ENCODE data around the gene TIMM50. TPM values are rescaled to one million over a fixed set of nuclear protein-coding genes. Genes with fewer than 3 reads are reported as not detected.
"Not testable (repeated sequence)": the region's sequence is repeated elsewhere in the genome, so short reads cannot be mapped to it uniquely, and the experiment has no call there.

TIMM50 gene
- total RNA-seq, 6 experiments from 2014 or later = 28.1 to 48.1 (median 31.3) TPM

DNA sequence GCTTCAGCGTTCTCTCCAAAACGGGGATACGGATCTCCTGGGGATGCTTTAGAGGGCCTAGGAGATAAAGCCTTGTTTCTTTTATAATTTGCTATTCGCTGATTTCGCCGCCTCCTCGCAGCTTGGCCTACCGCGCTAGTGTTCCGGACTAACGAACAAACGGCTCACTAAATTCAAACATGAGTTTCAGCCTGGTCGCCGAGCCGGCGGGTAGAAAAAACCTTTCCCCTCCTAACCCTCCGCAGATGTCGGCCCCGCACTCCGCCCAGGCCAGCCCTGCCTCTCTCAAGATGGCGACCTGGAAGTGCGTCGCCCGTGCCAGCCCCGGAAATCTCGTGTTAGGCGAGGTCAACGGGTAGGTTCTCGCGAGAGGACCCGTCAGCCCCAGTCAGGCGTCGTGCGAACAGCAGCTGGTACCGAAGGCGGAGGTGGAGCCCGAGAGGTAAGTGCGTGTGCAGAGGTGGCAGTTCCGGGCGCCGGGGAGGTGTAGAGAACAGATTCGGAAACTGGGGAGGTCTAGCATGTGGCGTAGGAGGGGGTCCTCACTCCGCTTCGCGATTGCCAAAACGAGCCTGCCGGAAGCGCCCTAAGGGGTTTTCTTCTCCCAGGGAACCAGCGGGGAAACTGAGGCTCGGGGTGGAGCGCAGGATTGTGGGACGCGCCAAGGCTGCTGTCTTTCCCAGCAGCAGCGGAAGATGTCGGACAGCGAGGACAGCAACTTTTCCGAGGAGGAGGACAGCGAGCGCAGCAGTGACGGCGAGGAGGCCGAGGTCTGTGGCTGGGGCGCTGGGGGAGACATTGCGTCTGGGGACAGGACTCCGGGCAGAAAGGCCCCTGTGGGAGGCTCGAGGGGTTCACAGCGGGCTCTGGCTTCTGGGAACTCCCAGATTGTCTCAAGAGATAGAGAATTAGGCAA, 35.2 kb upstream of the TIMM50 start, which contains the start of gene SUPT5H:
Gene SUPT5H, plus strand, starts transcription at position 387 of the 916 bp plus-strand sequence. Its CDS starts 309 bp downstream, at position 696.
- Histone ChIP-seq H3K4me3 (peak within 1 kb of the TSS; percentile 76 to 98 (median 82)), H3K27ac (peak within 1 kb of the TSS; percentile 72 to 86 (median 84)), H3K36me3 (no peaks in the 10 kb centered on the region), H3K27me3 (no peaks in the 10 kb centered on the region), H3K9me3 (no peaks in the 10 kb centered on the region), H3K4me1 (peaks cover 0 to 33% (median 14%) of the 10 kb centered on the region in 4 donors)
- intact Hi-C loops (cut with DNase I) = no loop called here
- TF ChIP-seq, protein P1, sequence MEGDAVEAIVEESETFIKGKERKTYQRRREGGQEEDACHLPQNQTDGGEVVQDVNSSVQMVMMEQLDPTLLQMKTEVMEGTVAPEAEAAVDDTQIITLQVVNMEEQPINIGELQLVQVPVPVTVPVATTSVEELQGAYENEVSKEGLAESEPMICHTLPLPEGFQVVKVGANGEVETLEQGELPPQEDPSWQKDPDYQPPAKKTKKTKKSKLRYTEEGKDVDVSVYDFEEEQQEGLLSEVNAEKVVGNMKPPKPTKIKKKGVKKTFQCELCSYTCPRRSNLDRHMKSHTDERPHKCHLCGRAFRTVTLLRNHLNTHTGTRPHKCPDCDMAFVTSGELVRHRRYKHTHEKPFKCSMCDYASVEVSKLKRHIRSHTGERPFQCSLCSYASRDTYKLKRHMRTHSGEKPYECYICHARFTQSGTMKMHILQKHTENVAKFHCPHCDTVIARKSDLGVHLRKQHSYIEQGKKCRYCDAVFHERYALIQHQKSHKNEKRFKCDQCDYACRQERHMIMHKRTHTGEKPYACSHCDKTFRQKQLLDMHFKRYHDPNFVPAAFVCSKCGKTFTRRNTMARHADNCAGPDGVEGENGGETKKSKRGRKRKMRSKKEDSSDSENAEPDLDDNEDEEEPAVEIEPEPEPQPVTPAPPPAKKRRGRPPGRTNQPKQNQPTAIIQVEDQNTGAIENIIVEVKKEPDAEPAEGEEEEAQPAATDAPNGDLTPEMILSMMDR (IDR thresholded peaks at IDR 0.05) = no peak
- TF ChIP-seq POLR2A (IDR thresholded peaks at IDR 0.05) = peak; percentile 92
- peak; percentile 98 to 99 (median 99) for DNase-seq
- ATAC-seq = peak; percentile 97 to 100 (median 98)
- under 1% methylated on average over 38 of the region's 68 CpGs for WGBS (ENCODE audit: insufficient coverage, low coverage, low lambda C conversion rate, missing lambda C conversion rate)

DNA sequence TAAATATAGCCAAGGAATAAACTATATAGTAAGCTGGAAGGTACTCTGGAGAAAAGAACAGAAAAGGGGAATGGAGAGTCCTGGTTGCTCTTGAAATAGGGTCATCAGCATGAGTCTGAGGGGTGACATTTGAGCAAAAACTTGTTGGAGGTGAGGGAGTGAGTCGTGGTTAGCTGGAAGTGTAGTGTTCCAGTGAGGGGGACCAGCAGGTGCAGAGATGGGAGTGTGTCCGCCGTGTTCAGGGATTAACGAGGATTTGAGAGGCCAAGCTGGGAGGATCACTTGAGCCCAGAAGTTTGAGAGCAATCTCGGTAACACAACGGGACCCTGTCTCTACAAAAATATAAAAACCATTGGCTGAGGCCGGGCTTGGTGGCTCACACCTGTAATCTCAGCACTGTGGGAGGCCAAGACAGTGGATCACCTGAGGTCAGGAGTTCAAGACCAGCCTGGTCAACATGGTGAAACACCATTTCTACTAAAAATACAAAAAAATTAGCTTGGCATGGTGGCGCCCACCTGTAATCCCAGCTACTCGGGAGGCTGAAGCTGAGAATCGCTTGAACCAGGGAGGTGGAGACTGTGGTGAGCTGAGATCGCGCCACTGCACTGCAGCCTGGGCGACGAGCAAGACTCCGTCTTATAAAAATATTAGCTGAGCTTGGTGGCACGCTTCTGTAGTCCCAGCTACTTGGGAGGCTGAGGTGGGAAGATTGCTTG, 34.1 kb upstream of the TIMM50 start:
- Histone ChIP-seq H3K9me3 (no peaks in the 10 kb centered on the region), H3K36me3 (no peaks in the 10 kb centered on the region), H3K27ac (peak overlapping the region; percentile 72 to 86 (median 84)), H3K4me1 (peaks cover 0 to 44% (median 18%) of the 10 kb centered on the region in 4 donors), H3K27me3 (no peaks in the 10 kb centered on the region), H3K4me3 (peak overlapping the region; percentile 76 to 98 (median 82))
- ATAC-seq (no peak), DNase-seq (no peak)
- intact Hi-C loops (cut with DNase I) = no loop called here
- TF ChIP-seq POLR2A (IDR thresholded peaks at IDR 0.05) = no peak
- TF ChIP-seq, protein P1 (IDR thresholded peaks at IDR 0.05) = no peak
- WGBS (ENCODE audit: insufficient coverage, low coverage, low lambda C conversion rate, missing lambda C conversion rate) = 84% methylated on average over 10 of the region's 16 CpGs

DNA sequence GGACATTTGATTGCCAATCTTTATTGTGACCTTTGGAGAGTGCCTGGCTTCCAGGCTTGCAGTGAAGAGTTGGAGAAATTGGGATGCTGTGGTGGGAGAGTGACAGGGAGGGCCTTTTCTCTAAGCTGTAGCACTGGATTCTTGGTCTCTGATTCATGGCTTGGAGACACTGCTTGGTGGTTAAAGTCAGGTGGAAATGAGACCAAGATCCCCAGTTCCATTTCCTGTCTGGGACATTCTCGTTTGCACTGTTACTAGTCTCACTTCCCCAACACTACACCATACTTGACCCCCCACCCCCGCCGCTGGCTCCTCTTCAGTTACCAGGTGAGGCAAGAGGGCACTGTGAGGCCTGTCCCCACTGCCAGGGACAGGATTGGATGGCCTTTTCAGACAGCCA, 32.4 kb upstream of the TIMM50 start:
- Histone ChIP-seq H3K4me3 (no peak overlapping the region), H3K27me3 (no peaks in the 10 kb centered on the region), H3K36me3 (peaks cover 0 to 11% (median under 1%) of the 10 kb centered on the region in 4 donors), H3K9me3 (no peaks in the 10 kb centered on the region), H3K27ac (no peak overlapping the region), H3K4me1 (peaks cover 0 to 47% (median 18%) of the 10 kb centered on the region in 4 donors)
- TF ChIP-seq POLR2A (IDR thresholded peaks at IDR 0.05) = no peak
- TF ChIP-seq, protein P1 (IDR thresholded peaks at IDR 0.05) = no peak
- DNase-seq (no peak), ATAC-seq (no peak)
- intact Hi-C loops (cut with DNase I) = no loop called here
- 32% methylated on average over 3 of the region's 3 CpGs for WGBS (ENCODE audit: insufficient coverage, low coverage, low lambda C conversion rate, missing lambda C conversion rate)

DNA sequence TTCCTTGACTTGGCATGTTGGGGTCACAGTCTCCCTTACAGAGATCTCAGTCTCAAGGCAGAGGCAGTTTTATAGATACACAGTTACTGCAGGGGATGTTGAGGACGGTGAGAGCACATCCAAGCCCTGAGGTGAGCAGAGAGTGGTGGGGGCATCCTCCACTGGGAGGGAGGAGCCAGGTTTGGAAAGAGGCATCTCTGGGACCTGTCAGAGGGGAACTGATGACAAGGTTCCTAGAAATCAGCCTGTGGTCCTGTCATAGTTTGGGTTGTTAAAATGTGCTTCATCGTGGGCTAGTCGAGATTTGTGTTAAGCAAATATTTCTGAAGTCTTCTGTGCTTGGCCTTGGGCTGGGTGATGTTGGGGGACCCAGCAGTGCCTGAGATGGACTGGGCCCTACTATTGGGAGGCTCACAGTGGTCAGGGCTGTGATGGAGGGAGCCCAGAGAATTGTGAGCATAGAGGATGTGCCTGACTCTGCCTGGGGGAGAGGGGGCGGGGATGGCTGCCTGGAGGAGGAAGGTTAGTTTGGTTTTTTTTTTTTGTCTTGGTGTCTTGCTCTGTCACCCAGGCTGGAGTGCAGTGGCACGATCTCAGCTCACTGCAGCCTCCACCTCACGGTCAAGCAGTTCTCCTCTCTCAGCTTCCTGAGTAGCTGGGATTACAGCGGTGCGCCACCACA, 31.4 kb upstream of the TIMM50 start:
- H3K27ac ChIP-seq = no peak overlapping the region
- peaks cover 0 to 45% (median 17%) of the 10 kb centered on the region in 4 donors for H3K4me1 ChIP-seq
- TF ChIP-seq POLR2A (IDR thresholded peaks at IDR 0.05) = no peak
- TF ChIP-seq, protein P1 (IDR thresholded peaks at IDR 0.05) = no peak
- DNase-seq (no peak), ATAC-seq (no peak)
- WGBS (ENCODE audit: insufficient coverage, low coverage, low lambda C conversion rate, missing lambda C conversion rate) = 61% methylated on average over 3 of the region's 8 CpGs
- no peak overlapping the region for H3K4me3 ChIP-seq
- H3K27me3 ChIP-seq = no peaks in the 10 kb centered on the region
- peaks cover 0 to 20% (median 1%) of the 10 kb centered on the region in 4 donors for H3K36me3 ChIP-seq
- H3K9me3 ChIP-seq = no peaks in the 10 kb centered on the region
- intact Hi-C loops (cut with DNase I) = no loop called here

DNA sequence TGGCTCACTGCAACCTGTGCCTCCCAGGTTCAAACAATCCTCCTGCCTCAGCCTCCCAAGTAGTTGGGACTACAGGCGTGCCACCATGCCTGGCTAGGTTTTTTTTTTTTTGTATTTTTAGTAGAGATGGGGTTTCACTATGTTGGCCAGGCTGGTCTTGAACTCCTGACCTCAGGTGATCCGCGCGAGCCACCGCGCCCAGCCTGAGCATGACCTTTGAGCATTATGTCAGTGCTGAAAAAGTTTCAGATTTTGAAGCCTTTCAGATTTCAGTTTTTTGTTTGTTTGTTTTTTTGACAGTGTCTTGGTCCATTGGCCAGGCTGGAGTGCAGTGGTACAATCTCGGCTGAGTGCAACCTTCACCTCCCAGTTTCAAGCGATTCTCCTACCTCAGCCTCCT, 29.4 kb upstream of the TIMM50 start:
- H3K4me3 ChIP-seq; H3K9me3 ChIP-seq; H3K27ac ChIP-seq; H3K27me3 ChIP-seq; intact Hi-C loops (cut with DNase I); DNase-seq: not testable (repeated sequence)
- ATAC-seq = peak; percentile 24 to 74 (median 58)
- H3K4me1 ChIP-seq = peaks cover 0 to 39% (median 16%) of the 10 kb centered on the region in 4 donors
- 44% methylated on average over 8 of the region's 8 CpGs for WGBS (ENCODE audit: insufficient coverage, low coverage, low lambda C conversion rate, missing lambda C conversion rate)
- peaks cover 0 to 28% (median 1%) of the 10 kb centered on the region in 4 donors for H3K36me3 ChIP-seq
